Nephron (organoid): Measurements from ENCODE around the gene RPL13.
"Not testable (repeated sequence)": the region's sequence is repeated elsewhere in the genome, so short reads cannot be mapped to it uniquely, and the experiment has no call there.

Experiments
- H3K27ac Mint-ChIP-seq, 3 experiments: 2 replicates each; pipeline ENCODE4 v1.8.0; 2020; ENCODE audit warnings: mixed read lengths in 3 of 3, mild to moderate bottlenecking in 2 of 3, moderate library complexity in 1 of 3
- H3K27me3 Mint-ChIP-seq: 2 replicates; pipeline ENCODE4 v1.8.0; 2021; ENCODE audit warnings: low read depth, mild to moderate bottlenecking, moderate library complexity, mixed read lengths
- H3K36me3 Mint-ChIP-seq: 2 replicates; pipeline ENCODE4 v1.8.0; 2020; ENCODE audit warnings: low read depth, mixed read lengths
- H3K4me1 Mint-ChIP-seq: 2 replicates; pipeline ENCODE4 v1.8.0; 2020; ENCODE audit warnings: mixed read lengths
- H3K4me3 Mint-ChIP-seq, 3 experiments: 2 replicates each; pipeline ENCODE4 v1.8.0; 2020; ENCODE audit warnings: mild to moderate bottlenecking in 3 of 3, mixed read lengths in 3 of 3, moderate library complexity in 2 of 3
- H3K9me3 Mint-ChIP-seq: 2 replicates; pipeline ENCODE4 v1.8.0; 2020; ENCODE audit warnings: mixed read lengths
- CTCF ChIP-seq, 3 experiments: fragments of 200-600 bp; sonication (generic); IDR thresholded peaks; one replicate each; pipeline ENCODE4 v1.5.0; 2021; ENCODE audit warnings: antibody characterized with exemption in 3 of 3; ENCODE audit not compliant: unreplicated experiment in 3 of 3

RPL13 gene

GRCh38 chr16:89567656-89568594 lies 7.4 kb downstream of the RPL13 start:
- Mint-ChIP-seq H3K4me3 (no peak overlapping the region), H3K4me1 (peaks cover 24% of the 10 kb centered on the region), H3K9me3 (no peaks in the 10 kb centered on the region), H3K27ac (no peak overlapping the region), H3K27me3 (peaks cover 15% of the 10 kb centered on the region), H3K36me3 (peaks cover 16% of the 10 kb centered on the region)
- no peak for TF ChIP-seq CTCF (IDR thresholded peaks at IDR 0.05; ENCODE audit: unreplicated experiment in 3 of 3)

- H3K36me3 Mint-ChIP-seq: peaks cover 4% of the 10 kb centered on the region
- H3K4me3 Mint-ChIP-seq: no peak overlapping the region
- H3K27ac Mint-ChIP-seq: no peak overlapping the region
Observed at GRCh38 chr16:89569506-89570341, 9.2 kb downstream of the RPL13 start.

GRCh38 chr16:89570342-89570923 lies 10.0 kb downstream of the RPL13 start:
- Mint-ChIP-seq H3K4me1 (peaks cover 11% of the 10 kb centered on the region), H3K27ac (no peak overlapping the region), H3K4me3 (no peak overlapping the region), H3K36me3 (no peaks in the 10 kb centered on the region), H3K27me3 (peaks cover 32% of the 10 kb centered on the region), H3K9me3 (no peaks in the 10 kb centered on the region)
- TF ChIP-seq CTCF (IDR thresholded peaks at IDR 0.05; ENCODE audit: unreplicated experiment in 3 of 3): no peak

More at GRCh38 chr16:89569506-89570341, 9.2 kb downstream of the RPL13 start:
- Mint-ChIP-seq H3K9me3 (no peaks in the 10 kb centered on the region), H3K27me3 (peaks cover 28% of the 10 kb centered on the region), H3K4me1 (peaks cover 18% of the 10 kb centered on the region)
- TF ChIP-seq CTCF (IDR thresholded peaks at IDR 0.05; ENCODE audit: unreplicated experiment in 3 of 3): no peak

- H3K27me3 Mint-ChIP-seq: peaks cover 32% of the 10 kb centered on the region
- not testable (repeated sequence) for H3K9me3 Mint-ChIP-seq, H3K4me1 Mint-ChIP-seq, H3K27ac Mint-ChIP-seq, H3K36me3 Mint-ChIP-seq, H3K4me3 Mint-ChIP-seq
Observed at GRCh38 chr16:89570983-89571598, 10.6 kb downstream of the RPL13 start.

GRCh38 chr16:89571636-89572035 lies 11.2 kb downstream of the RPL13 start:
- Mint-ChIP-seq H3K4me1 (peaks cover 4% of the 10 kb centered on the region), H3K36me3 (no peaks in the 10 kb centered on the region), H3K27ac (no peak overlapping the region), H3K4me3 (no peak overlapping the region), H3K9me3 (no peaks in the 10 kb centered on the region), H3K27me3 (peaks cover 32% of the 10 kb centered on the region)
- TF ChIP-seq CTCF (IDR thresholded peaks at IDR 0.05; ENCODE audit: unreplicated experiment in 3 of 3): no peak
